NCI-H187 (cell line): Measurements from ENCODE around the gene LRFN4.

Experiments used
- DNase-seq, 2 experiments: peaks; one replicate each; lab custom pipeline; 2025; lab: John Stamatoyannopoulos, UW

The LRFN4 gene

DNA sequence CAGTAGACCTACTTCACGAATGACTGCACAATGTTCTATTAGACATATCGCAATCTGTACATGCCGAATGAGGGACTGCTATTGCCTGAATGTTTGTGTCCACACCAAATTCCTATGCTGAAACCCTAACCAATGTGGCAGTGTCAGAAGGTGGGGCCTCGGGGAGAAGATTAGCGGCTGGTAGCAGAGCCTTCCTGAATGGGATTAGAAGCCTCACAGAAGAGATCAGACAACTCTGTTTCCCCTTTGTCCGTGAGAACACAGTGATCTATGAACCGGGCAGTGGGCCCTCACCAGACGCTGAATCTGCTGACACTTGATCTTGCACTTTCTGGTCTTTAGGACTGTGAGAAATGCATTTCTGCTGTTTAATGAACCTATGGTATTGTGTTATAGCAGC is 33.1 kb downstream of the LRFN4 start:
- DNase-seq: no peak

DNA sequence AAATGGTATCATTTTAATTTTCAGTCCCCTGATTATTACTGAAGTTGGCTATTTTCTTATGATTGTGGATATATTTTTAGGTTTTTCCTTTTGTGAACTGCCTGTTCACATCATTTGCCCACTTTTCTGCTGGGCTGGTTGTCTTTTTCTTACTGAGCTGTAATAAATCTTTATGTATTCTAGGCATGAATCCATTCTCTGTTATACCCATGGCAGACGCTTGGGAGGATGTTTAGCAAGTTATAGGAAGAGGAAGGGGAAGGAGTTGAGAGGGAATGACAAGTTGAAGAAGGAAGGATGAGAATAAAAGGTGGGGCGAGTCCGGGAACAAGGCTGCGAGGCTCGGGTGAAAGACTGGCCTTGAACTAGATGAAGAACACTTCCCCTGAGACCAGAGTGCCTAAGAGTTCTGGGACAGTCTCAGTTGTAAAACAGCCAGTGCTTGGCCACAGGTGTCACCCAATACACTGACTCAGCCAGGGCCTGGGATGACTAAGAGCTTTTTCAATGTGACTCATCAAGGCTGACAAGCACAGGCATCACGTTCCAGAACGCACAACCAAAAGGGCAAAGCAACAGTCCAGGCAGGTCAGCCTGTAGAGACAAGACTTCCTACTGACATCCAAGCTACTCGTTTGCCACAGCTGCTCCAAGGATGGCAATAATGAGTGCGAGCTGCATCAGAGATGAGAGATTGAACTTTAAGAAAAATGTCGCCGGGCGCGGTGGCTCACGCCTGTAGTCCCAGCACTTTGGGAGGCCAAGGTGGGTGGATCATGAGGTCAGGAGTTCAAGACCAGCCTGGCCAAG is 35.2 kb downstream of the LRFN4 start:
- no peak for DNase-seq

DNA sequence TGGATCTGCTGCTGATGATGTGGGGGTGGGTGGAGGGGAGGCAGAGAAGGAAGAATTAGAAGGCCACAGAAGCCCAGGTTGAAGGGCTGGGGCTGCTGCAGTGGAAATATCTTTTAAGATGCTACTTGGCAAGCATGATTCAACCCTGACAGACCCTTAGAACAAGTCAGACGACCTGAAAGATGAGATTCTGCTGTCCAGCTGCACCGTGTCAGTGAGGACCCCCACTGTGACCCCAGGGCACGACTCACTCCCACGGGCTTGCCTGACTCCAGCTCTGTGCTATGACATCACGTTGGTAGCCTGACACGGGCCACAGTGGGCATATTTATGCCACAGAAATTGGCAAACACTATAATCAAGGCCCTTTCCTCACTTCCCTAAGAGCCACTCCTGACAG is 36.0 kb downstream of the LRFN4 start:
- DNase-seq: no peak

DNA sequence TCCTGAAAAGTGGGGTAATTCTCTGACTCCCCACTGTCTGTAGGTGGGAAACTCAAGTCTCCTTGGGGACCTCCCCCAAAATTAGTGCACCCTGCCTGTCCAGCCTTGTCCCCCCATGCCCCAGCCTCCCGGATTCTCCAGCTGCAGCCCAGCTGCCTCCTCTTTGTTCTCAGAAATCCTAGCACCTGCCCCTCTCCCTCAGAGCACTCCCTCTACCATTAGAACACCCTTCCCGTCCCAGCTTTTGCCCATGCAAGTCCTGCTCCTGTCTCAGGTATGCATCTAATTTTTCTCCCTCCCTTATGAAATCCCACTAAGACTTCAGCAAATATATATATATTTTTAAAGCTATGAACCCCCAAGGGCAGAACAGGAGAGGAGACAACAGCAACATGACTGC is 37.3 kb downstream of the LRFN4 start:
- no peak for DNase-seq

DNA sequence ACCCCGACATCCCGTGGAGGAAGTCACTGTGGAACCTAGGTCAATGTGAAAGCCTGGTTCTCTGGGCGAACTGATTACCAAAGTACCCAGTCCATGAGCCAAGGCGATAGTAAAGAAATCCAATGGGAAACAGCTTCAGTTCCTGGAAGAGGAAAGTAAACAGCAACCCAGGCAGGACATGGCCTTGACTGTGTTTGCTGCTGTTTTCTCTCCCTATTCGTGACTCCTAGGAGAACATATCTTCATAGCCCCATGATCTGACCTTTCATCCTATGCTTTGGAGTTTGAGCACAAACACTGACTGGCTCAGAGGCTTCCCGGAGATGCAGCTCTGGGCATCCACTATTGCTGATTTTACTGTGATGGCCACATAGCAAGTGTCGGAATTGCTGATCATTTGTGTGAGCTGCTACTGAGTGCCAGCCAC is 45.1 kb downstream of the LRFN4 start:
- no peak for DNase-seq

DNA sequence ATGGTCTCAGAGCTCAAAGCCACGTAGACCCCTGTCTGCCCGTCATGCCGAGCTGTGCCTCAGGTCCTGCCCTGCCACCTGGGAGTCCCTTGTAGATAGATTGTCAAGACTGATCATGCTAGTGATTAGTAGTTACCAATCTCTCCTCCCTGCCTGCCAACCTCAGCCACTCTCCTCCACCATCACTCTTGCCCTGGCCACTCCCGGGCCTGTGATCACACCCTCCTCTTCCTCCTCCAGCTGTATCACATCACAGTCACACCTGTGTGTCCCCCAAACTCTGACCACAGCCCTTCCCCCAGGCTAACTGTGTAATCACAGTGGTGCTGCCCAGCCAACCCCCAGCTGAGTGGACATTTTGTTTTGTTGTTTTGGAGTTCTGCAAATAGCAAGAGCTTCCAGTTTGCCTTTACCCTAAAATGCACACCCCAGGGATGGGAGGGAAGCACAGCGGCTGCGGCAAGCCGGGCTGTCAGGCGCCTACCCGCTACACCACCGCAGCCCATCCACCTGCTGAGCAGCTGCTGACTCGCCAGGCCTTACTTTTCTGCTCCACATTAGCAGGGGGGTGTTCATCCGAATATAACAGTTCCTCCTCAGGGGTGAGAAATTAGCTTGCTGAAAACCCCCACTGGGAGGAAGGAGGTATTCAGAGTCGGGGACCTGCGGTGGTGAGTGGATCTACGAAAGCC is 45.8 kb downstream of the LRFN4 start:
- DNase-seq: no peak

DNA sequence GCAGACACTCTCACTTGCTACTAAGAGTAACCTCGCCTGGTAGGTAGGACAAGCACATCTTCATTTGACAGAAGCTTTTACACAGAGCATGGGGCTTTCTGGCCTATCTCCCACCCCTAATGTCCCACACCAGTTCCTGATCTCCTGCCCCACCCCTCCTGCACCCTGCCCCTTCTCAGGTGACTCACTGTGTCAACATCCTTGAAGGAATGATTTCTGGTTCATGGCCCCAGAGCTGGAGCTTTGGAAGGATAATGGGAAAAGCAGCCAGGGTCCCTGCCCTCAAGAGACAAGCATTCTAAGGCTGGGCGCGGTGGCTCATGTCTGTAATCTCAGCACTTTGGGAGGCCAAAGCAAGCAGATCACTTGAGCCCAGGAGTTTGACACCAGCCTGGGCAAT is 47.2 kb downstream of the LRFN4 start:
- DNase-seq: no peak

DNA sequence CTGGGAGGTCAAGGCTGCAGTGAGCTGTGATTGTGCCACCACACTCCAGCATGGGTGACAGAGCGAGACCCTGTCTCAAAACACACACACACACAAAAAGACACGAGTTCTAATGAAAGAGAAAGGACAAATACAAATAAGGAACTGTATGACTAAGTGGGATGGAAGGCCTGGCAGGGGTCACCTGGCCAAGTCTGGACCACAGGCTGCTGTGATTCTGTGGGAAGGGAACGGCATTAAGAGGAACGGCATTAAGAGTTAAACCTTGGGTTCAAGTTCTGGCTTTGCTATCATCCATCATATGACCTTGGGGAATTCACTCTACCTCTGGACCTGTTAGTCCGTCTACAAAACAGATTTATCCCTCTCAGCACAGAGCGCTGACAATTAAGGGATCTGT is 47.7 kb downstream of the LRFN4 start:
- no peak for DNase-seq

DNA sequence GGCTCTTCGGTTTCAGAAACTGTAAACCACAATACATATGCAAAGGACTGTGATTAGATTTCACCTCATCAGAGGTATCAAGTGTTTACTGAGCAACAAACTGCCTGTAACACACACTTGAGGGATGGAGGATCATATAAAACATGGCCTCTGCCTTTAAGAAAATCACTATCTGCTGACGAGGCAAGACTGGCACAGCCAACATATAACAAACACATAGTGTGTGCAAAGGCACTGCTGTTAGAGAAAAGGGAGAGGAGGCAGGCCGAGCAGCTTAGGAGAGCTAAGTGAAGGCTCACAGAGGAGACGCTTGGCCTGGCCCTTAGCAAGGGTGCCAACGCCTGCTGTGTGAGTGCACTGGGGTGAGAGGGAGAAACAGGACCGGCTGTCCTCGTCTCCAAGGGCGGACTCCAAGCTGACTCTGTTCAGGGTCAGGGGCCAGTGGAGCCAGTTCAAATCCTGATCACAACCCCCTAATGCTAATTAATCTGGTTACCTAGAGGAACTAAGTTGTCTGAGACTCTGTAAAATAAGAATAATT is 48.2 kb downstream of the LRFN4 start:
- no peak for DNase-seq

DNA sequence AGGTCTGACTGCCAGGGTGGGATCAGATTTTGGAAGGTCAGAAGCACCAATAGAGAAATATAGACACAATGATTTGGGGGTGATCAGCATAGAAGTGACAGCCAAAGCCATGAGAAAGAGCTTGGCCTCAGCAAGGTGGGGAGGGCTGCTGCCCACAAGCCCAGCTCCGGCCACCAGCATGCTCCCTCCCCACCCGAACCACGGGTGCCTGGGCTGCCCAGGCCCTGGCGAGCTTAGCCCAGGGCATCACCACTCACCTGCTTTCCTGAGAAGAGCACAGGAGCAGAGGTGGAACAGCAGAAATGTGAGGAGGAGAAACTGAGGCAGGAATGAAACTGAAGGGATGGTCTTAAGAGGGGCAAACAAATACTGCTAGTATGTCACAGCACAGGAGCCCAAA is 48.8 kb downstream of the LRFN4 start:
- DNase-seq: no peak

DNA sequence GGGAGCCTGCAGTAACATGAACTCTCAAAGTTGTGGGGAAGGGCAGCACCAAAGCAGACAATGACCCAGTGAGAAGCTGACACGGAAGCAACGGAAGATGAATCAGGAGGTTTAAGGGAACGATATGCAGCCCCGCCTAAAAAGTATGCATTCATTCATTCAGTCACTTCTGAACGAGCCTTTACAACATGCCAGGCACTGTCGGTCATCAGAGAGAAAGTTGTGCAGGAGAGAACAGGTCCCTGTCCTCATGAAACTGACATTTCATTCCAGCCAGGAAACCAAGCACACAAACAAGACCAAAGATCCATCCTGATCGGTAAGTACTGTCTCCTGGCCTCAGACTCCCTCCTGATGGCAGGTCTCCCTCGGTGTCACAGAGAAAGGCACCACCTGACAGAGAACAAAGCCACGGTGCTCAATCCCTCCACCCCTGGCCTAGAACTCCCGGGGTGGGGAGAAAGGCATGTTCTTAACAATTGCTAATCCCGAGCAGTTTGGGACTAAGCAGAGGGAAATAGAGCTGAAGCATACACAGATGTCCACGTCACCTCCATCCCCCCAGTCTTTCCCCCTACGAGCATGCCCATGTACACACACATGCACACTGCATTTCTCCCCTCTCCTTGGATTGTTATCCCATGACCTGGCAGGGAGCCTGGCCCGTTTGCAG is 49.3 kb downstream of the LRFN4 start:
- DNase-seq: no peak

DNA sequence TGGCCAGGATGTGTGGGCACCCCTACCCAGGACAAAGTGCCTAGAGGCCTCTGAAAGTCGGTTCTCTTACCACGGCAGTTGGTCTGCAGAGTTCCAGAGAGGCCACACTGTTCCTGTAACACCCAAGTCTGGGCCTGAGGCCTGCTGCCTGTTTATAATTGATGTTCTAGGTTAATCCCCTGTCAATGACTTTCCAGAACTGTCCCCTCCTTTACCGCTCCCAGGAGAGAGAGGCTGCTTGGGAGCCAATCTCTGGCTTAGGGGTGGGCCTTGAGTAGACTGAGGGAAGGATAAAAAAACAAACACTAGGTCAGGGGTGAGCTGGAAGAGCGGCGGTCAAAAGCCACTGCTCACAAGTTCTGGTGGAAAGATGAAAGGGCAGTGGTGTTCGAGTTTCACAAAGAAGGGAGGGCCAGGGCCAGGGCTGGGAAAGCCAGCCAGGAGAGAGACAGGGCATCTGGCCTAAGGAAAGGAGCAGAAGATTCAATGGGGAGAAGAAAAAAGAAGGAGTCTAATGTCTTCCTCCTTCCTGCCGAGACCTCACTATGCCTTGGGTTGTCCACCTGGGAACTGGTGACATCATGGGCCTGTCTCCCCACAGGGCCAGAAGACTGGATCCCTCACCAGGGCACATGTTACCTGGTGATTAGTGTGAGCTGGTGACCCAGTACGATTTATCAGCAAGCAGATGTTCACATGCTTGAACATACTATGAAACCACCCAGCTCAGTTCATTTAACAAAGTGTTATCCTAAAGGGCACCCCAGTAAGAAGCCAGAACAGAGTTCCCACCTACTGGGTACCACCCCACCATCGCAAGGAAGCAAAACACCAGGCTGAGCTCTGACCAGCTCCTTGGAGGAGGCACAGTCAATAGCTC is 51.1 kb downstream of the LRFN4 start:
- no peak for DNase-seq

DNA sequence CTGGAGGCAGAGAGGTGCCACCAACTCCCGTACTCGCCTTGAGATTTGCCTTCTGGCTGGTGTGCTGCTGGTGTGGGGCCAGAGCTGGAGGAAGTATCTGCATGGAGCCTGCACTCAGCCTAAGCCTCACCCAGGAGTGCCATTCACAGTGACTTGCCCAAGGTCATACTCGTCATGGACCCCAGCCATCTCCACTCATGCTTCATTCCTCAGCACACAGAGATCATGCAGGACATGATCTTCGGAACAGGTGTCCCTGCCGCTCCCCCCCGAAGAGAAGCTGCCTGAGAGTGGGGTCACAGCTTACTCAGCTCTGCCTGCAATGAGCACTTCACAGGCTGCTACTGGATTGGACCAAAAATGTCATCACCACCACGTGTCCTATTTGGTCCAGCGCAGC is 52.3 kb downstream of the LRFN4 start:
- DNase-seq: no peak

DNA sequence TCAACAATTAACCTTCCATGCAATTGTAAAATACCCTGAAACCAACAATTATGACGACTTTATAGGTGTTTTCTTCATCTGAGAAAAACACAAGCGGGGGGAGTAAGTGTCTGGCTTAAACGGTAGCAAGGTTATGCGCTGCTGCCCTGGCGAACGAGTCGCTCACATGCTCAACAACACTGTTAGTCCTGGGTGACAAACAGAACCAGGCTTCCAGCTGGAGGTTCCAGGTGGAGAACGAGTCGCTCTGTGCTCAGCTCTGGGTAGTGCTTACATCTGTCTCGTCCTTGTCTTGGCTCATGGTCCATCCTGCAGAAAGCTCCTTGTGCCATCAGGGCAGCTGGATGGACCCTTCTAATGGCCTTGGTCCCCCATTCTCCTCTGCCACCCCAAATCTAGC is 53.2 kb downstream of the LRFN4 start:
- DNase-seq: no peak
